Activated CD4-positive, alpha-beta T cell treated with anti-CD3 and anti-CD28 coated beads, Interleukin-2, amount 10 ng/mL, durations not matched to agents 7 days and 5 days (primary cell): Measurements from ENCODE around the gene SLC34A1. TPM values are rescaled to one million over a fixed set of nuclear protein-coding genes. Genes with fewer than 3 reads are reported as not detected.
A peak's percentile ranks its signal among the peaks of the same experiment; 100 is the strongest.

ENCODE experiments used
- CTCF ChIA-PET: fragments of 350-600 bp; sonication (Branson Sonifier 250); formaldehyde crosslinking; loops from one replicate; lab custom pipeline; 2021; ENCODE audit warnings: antibody characterized with exemption; lab: Charles Lee
- POLR2A ChIA-PET: fragments of 350-600 bp; sonication (Branson Sonifier 250); formaldehyde crosslinking; loops from one replicate; lab custom pipeline; 2021; ENCODE audit warnings: antibody characterized with exemption; lab: Charles Lee
- DNase-seq: peaks from one replicate; pipeline ENCODE4 v3.0.0-alpha.2; 2020
- H3K27ac Mint-ChIP-seq: one replicate; pipeline ENCODE4 v1.8.0; 2021; ENCODE audit warnings: mild to moderate bottlenecking, moderate library complexity, mixed read lengths
- H3K27me3 Mint-ChIP-seq: one replicate; pipeline ENCODE4 v1.8.0; 2021; ENCODE audit warnings: mixed read lengths
- H3K36me3 Mint-ChIP-seq: one replicate; pipeline ENCODE4 v1.8.0; 2021; ENCODE audit warnings: low read depth, mixed read lengths
- H3K4me1 Mint-ChIP-seq: one replicate; pipeline ENCODE4 v1.8.0; 2021; ENCODE audit warnings: mixed read lengths
- H3K4me3 Mint-ChIP-seq: one replicate; pipeline ENCODE4 v1.8.0; 2021; ENCODE audit warnings: mild to moderate bottlenecking, moderate library complexity, mixed read lengths
- H3K9me3 Mint-ChIP-seq: one replicate; pipeline ENCODE4 v1.8.0; 2021; ENCODE audit warnings: mixed read lengths
- total RNA-seq, 2 experiments: library from RNA; stranded (reverse); gene quantifications; one replicate each; pipeline ENCODE4 v1.2.3, GENCODE V29; 2021

SLC34A1 gene
- total RNA-seq, 2 experiments from 2014 or later, result 0.12 to 0.27 TPM

GRCh38 chr5:177427211-177427822 lies 43.1 kb downstream of the SLC34A1 start:
- Mint-ChIP-seq H3K27ac (peak overlapping the region; percentile 92), H3K9me3 (no peaks in the 10 kb centered on the region), H3K4me1 (peaks cover 59% of the 10 kb centered on the region), H3K36me3 (peaks cover 55% of the 10 kb centered on the region), H3K27me3 (no peaks in the 10 kb centered on the region), H3K4me3 (peak overlapping the region; percentile 96)
- ChIA-PET POLR2A (no interaction called here), CTCF (interaction anchor here (1.0 to 53.2 kb wide), 7 partner anchors 22 to 117 kb away, joined by 3 to 1643 read pairs (median 7); partner anchors contain the start of genes DBN1, F12, PFN3 and PRR7)
- DNase-seq, result no peak

GRCh38 chr5:177427919-177428573 lies 43.8 kb downstream of the SLC34A1 start:
- peak; percentile 34 for DNase-seq
- peak overlapping the region; percentile 92 for H3K27ac Mint-ChIP-seq
- ChIA-PET POLR2A (no interaction called here), CTCF (interaction anchor here (1.1 to 53.2 kb wide), 6 partner anchors 22 to 118 kb away, joined by 3 to 1643 read pairs (median 6); partner anchors contain the start of genes DBN1, F12, PFN3 and PRR7)
- no peaks in the 10 kb centered on the region for H3K27me3 Mint-ChIP-seq
- peak overlapping the region; percentile 96 for H3K4me3 Mint-ChIP-seq
- H3K4me1 Mint-ChIP-seq, result peaks cover 62% of the 10 kb centered on the region
- H3K9me3 Mint-ChIP-seq, result no peaks in the 10 kb centered on the region
- peaks cover 56% of the 10 kb centered on the region for H3K36me3 Mint-ChIP-seq

DNA sequence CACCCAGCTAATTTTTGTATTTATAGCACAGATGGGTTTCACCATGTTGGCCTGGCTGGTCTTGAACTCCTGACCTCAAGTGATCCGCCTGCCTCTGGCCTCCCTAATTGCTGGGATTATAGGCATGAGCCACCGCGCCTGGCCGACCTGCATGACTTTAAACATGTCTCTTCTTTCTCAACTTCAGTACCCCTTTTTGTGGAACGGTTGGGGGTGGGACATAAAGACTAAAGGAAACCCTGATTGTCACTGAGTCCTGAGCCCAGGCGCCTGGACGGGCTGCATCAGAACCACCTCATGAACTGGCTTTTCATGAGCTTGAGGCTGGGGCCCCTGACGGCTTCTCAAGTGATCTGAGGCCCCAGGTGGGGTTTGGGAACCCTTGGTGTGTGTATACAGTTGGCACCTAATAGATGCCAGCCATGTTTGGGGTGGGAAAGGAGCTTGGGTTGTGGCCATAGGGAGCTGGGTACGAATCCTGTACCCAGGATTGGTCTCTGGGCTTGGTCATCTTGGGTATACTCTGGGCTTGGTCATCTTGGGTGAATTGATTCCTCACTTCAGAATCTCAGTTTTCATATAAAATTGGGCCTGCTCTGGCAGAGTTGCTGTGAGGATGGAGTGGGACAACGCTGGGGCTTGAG lies 44.5 kb downstream of the SLC34A1 start:
- peaks cover 62% of the 10 kb centered on the region for H3K36me3 Mint-ChIP-seq
- ChIA-PET POLR2A (no interaction called here), CTCF (interaction anchor here (0.8 to 53.2 kb wide), 7 partner anchors 16 to 60 kb away, joined by 4 to 1643 read pairs (median 7); partner anchors contain the start of genes DBN1, F12, PFN3 and PRR7)
- DNase-seq, result peak; percentile 6
- no peaks in the 10 kb centered on the region for H3K9me3 Mint-ChIP-seq
- H3K27me3 Mint-ChIP-seq, result no peaks in the 10 kb centered on the region
- peaks cover 66% of the 10 kb centered on the region for H3K4me1 Mint-ChIP-seq
- H3K27ac Mint-ChIP-seq, result peak overlapping the region; percentile 92
- peak overlapping the region; percentile 96 for H3K4me3 Mint-ChIP-seq

DNA sequence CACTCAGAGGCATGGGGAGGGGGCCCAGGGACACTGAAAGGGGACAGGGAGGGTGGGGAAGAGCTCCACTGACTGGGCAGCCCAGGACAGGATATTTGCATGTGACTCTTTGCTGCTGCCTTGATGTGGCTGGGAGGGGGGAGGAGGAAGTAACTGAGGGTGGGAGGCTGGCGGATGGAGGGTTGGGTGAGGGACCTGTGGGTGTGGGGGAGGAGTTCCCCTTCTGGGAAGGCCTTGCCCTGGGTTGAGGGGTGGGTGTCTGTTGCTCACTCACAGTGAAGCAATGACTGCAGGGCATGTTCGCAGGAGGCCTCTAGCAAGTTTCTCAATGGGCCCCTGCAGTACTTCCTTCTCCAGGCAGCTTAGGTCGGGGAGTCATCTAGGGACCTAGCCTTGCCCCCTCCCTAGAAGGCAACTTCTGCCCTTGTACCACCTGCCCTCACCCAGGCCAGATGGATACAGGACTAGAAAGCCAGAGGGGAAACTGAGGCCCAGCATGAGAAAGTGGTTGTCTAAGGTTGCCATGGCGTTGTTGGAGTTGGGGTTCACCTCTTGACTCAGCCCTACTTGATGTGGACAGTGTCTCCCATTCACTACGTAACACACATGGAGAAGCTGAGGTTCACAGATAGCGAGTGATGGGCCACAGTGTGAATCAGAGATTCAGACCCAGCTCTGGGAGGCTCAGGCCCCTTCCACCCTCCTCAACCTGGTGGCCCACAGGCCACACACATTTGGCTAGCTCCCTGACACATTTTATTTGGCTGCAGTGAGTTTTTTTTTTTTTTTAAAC lies 45.2 kb downstream of the SLC34A1 start:
- peaks cover 66% of the 10 kb centered on the region for H3K4me1 Mint-ChIP-seq
- peak; percentile 90 for DNase-seq
- peak overlapping the region; percentile 96 for H3K4me3 Mint-ChIP-seq
- H3K9me3 Mint-ChIP-seq, result no peaks in the 10 kb centered on the region
- H3K27ac Mint-ChIP-seq, result peak overlapping the region; percentile 92
- ChIA-PET CTCF (interaction anchor here (0.6 to 53.2 kb wide), 8 partner anchors 17 to 173 kb away, joined by 4 to 1643 read pairs (median 6); partner anchors contain the start of genes DBN1, F12, PFN3 and PRR7), POLR2A (interaction anchor here (0.5 to 0.6 kb wide), 2 partner anchors 16 to 17 kb away, joined by 4 to 8 read pairs; partner anchors contain the start of gene PRR7)
- no peaks in the 10 kb centered on the region for H3K27me3 Mint-ChIP-seq
- peaks cover 69% of the 10 kb centered on the region for H3K36me3 Mint-ChIP-seq

GRCh38 chr5:177430140-177430951 lies 46.1 kb downstream of the SLC34A1 start:
- ChIA-PET CTCF (interaction anchor here (0.6 to 53.2 kb wide), 6 partner anchors 25 to 174 kb away, joined by 3 to 1643 read pairs (median 7); partner anchors contain the start of genes DBN1, F12, PFN3 and PRR7), POLR2A (interaction anchor here (0.5 to 0.6 kb wide), 2 partner anchors 15 to 16 kb away, joined by 4 to 8 read pairs; partner anchors contain the start of gene PRR7)
- Mint-ChIP-seq H3K4me1 (peaks cover 64% of the 10 kb centered on the region), H3K36me3 (peaks cover 76% of the 10 kb centered on the region), H3K27me3 (no peaks in the 10 kb centered on the region), H3K9me3 (no peaks in the 10 kb centered on the region), H3K27ac (peak overlapping the region; percentile 92), H3K4me3 (peak overlapping the region; percentile 96)
- DNase-seq, result peak; percentile 7

GRCh38 chr5:177430972-177431316 lies 46.7 kb downstream of the SLC34A1 start:
- Mint-ChIP-seq H3K27ac (peak overlapping the region; percentile 92), H3K4me3 (peak overlapping the region; percentile 96), H3K36me3 (peaks cover 80% of the 10 kb centered on the region), H3K9me3 (no peaks in the 10 kb centered on the region), H3K27me3 (no peaks in the 10 kb centered on the region), H3K4me1 (peaks cover 64% of the 10 kb centered on the region)
- no peak for DNase-seq
- POLR2A ChIA-PET, result interaction anchor here (1.5 kb wide), 1 partner anchor 10 kb away, joined by 4 read pairs; no protein-coding TSS in a partner anchor
- CTCF ChIA-PET, result interaction anchor here (1.0 to 53.2 kb wide), 5 partner anchors 25 to 79 kb away, joined by 3 to 1643 read pairs (median 25); partner anchors contain the start of genes DBN1, F12, PFN3 and PRR7

- H3K4me3 Mint-ChIP-seq, result peak overlapping the region; percentile 96
Measured at GRCh38 chr5:177431317-177432142, 47.3 kb downstream of the SLC34A1 start.

DNA sequence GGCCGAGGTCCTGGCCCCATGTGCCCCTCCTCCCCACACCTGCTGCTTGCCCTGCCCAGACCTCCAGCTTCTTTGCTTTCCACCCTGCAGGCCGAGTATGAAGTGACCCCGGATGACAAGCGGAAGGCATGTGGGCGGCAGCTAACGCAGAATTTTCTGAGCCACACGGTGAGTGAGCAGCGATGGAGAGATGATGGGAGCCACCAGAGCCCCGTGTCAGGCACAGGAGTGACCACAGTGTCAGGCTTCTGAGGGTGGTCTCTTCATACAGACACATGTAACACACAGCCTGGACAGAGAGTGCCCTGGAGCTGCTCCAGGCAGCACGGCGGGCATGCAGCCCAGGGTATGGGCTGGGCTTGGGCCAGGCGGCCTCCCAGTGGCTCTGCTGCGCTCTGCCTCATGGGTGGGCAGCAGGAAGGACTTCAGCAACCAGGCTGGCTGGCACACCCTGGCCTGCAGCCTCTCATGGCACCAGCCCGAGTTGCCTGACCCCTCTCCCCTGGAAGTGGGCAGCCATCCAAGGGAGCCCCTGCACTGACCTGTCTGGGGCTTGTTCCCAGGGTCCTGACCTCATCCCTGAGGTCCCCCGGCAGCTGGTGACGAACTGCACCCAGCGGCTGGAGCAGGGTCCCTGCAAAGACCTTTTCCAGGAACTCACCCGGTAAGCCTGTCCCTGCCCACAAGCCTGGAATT lies 48.1 kb downstream of the SLC34A1 start:
- peaks cover 89% of the 10 kb centered on the region for H3K36me3 Mint-ChIP-seq
- peaks cover 74% of the 10 kb centered on the region for H3K4me1 Mint-ChIP-seq
- ChIA-PET CTCF (interaction anchor here (0.9 to 53.2 kb wide), 8 partner anchors 9 to 124 kb away, joined by 3 to 1643 read pairs (median 6); partner anchors contain the start of genes DBN1, F12, PFN3 and PRR7), POLR2A (interaction anchor here (0.6 to 1.5 kb wide), 3 partner anchors 8 to 17 kb away, joined by 4 to 5 read pairs (median 4); no protein-coding TSS in a partner anchor)
- no peaks in the 10 kb centered on the region for H3K27me3 Mint-ChIP-seq
- no peaks in the 10 kb centered on the region for H3K9me3 Mint-ChIP-seq
- peak overlapping the region; percentile 92 for H3K27ac Mint-ChIP-seq
- no peak for DNase-seq
- peak overlapping the region; percentile 96 for H3K4me3 Mint-ChIP-seq

More at GRCh38 chr5:177431317-177432142, 47.3 kb downstream of the SLC34A1 start:
- Mint-ChIP-seq H3K9me3 (no peaks in the 10 kb centered on the region), H3K36me3 (peaks cover 84% of the 10 kb centered on the region), H3K27ac (peak overlapping the region; percentile 92), H3K4me1 (peaks cover 67% of the 10 kb centered on the region), H3K27me3 (no peaks in the 10 kb centered on the region)
- ChIA-PET CTCF (interaction anchor here (0.9 to 53.2 kb wide), 9 partner anchors 8 to 123 kb away, joined by 3 to 1643 read pairs (median 5); partner anchors contain the start of genes DBN1, F12, PFN3 and PRR7), POLR2A (interaction anchor here (0.6 to 1.5 kb wide), 3 partner anchors 9 to 18 kb away, joined by 4 to 5 read pairs (median 4); no protein-coding TSS in a partner anchor)
- peak; percentile 79 for DNase-seq

GRCh38 chr5:177432839-177433657 lies 48.8 kb downstream of the SLC34A1 start:
- CTCF ChIA-PET, result interaction anchor here (1.1 to 53.2 kb wide), 7 partner anchors 10 to 125 kb away, joined by 3 to 1643 read pairs (median 6); partner anchors contain the start of genes DBN1, F12, PFN3 and PRR7
- Mint-ChIP-seq H3K27me3 (no peaks in the 10 kb centered on the region), H3K4me1 (peaks cover 81% of the 10 kb centered on the region), H3K4me3 (peak overlapping the region; percentile 51), H3K9me3 (no peaks in the 10 kb centered on the region), H3K27ac (peak overlapping the region; percentile 85), H3K36me3 (peaks cover 88% of the 10 kb centered on the region)
- POLR2A ChIA-PET, result interaction anchor here (0.8 kb wide), 1 partner anchor 13 kb away, joined by 3 read pairs; the partner anchor contains the start of gene PRR7
- no peak for DNase-seq
